CD4-positive, alpha-beta T cell treated with Interferon gamma for 1 hour (primary cell): ENCODE data around the gene ANAPC4.
"Not testable (repeated sequence)": the region's sequence is repeated elsewhere in the genome, so short reads cannot be mapped to it uniquely, and the experiment has no call there.

ENCODE experiments used
- DNase-seq: peaks from one replicate; pipeline ENCODE4 v3.0.0-alpha.2; 2020

The ANAPC4 gene, protein sequence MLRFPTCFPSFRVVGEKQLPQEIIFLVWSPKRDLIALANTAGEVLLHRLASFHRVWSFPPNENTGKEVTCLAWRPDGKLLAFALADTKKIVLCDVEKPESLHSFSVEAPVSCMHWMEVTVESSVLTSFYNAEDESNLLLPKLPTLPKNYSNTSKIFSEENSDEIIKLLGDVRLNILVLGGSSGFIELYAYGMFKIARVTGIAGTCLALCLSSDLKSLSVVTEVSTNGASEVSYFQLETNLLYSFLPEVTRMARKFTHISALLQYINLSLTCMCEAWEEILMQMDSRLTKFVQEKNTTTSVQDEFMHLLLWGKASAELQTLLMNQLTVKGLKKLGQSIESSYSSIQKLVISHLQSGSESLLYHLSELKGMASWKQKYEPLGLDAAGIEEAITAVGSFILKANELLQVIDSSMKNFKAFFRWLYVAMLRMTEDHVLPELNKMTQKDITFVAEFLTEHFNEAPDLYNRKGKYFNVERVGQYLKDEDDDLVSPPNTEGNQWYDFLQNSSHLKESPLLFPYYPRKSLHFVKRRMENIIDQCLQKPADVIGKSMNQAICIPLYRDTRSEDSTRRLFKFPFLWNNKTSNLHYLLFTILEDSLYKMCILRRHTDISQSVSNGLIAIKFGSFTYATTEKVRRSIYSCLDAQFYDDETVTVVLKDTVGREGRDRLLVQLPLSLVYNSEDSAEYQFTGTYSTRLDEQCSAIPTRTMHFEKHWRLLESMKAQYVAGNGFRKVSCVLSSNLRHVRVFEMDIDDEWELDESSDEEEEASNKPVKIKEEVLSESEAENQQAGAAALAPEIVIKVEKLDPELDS

DNA sequence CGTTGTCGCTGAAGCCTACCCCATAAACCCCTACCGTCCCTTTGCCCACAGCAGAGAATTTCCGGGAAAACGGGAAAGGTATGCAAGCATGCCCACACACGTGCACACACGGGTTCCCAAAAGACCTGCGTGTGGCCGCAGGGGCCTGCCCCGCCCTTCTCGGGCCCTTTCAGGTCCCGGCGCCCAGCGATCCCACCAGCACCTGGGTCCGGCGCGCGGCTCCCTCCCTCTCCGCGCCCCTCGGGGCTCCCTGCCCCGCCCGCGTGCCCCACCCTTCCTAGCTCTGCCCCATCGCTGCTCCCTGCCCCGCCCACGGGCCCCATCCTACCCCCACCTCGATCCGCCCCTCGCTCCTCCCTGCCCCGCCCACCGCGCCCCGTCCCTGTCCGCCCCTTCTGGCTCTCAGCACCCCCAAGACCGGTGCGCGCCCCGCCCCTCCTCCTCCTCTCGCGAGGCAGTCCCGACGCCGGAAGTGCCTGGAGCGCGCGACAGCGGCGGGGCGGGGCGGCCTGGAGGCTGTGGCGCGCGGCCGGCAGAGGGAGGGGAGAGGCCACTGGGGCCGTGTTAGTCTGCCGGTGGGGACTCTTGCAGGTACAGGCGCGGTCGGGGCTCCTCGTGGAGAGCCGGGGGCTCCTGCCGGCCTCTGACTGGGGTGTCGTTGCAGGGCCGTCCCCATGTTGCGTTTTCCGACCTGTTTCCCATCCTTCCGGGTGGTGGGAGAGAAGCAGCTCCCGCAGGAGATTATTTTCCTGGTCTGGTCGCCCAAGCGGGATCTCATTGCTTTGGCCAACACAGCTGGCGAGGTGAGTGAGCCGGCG, at the start of gene ANAPC4:
Gene ANAPC4 (plus strand): TSS at position 510 of the 818 bp plus-strand sequence. CDS start 165 bp downstream, at position 675.
- DNase-seq, result peak; percentile 96

DNA sequence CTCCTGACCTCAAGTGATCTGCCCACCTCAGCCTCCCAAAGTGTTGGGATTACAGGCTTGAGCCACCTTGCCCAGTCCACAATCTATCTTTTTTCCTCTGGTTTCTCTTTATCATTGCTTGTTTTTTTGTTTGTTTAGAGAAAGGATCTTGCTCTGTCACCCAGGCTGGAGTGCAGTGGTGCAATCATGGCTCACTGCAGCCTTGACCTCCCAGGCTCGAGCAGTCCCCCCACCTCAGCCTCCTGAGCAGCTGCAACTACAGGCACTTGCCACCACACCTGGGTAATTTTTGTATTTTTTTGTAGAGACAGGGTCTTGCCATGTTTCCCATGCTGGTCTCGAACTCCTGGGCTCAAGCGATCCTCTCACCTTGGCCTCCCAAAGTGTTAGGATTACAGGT, 48.6 kb upstream of the ANAPC4 start:
- DNase-seq, result not testable (repeated sequence)

DNA sequence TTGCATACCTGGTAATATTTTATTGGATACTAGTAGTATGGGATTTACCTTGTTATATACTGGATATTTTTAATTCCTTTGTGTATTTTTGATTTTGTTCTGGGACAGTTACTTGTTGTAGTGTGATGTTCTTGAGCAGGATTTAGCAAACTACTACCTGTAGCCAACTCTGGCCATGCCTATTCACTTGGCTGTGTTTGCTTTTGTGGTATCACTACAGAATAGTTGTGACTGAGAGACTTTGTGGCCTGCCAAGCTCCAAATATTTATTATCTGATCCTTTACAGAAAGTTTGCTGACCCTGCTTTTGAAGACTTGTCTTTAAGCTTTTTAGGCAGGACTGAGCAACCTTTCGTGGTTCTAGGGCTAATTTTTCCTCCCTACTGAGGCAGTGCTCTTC, 46.7 kb upstream of the ANAPC4 start:
- no peak for DNase-seq

DNA sequence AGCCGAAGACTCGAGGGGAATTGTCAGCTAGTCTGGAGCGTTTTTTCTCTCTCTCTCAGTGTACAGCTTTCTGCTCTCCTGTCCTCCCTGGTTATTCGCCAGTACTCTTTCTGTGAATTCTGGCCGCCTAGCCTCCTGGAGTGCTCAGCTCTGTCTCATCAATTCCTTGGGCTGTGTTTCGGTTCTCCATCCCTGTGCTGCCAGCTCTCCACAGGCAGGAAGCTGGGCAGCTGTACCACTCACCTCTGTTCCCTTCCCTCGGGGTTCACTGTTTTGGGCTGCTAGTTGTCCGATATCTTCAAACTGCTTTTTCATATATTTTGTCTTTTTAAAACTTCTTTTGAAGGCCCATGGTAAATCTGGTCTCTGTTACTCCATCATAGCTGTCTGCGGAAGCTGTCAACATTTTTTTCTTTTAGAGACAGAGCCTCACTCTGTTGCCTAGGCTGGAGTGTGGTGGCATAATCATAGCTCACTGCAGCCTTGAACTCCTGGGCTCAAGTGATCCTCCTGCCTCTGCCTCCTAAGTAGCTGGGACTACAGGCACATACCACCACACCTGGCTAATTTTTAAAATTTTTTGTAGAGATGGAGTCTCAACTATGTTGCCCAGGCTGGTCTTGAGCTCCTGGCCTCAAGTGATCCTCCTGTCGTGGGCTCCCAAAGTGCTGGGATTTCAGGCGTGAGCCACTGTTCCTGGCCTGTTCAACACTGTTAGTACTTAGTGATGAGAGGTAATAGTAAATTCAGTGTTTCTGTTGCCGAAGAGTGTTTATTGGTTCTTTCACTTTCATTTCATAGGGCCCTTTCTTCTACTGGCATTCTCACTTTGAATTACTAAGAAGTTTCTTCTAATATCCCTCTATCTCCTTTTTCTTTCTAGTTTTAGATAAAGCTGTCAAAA, 45.9 kb upstream of the ANAPC4 start:
- DNase-seq, result no peak

DNA sequence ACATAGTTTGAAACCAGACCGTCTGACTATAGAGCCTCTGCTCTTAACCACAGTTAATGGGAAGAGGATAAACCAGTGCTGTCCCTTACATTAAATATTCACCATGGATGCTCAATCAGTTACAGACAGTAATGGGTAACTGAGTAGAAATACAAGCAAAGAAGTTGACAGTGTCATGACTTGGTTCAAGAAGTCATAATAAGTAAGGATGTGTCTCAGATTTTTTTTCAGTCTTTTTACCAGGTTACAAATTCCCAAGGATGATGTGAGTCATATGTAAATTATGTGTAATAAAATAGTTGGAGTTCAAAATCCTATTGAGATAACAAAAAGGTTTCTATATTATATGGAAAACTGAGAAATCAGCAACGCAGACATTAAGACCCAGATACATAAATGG, 33.4 kb upstream of the ANAPC4 start:
- no peak for DNase-seq

DNA sequence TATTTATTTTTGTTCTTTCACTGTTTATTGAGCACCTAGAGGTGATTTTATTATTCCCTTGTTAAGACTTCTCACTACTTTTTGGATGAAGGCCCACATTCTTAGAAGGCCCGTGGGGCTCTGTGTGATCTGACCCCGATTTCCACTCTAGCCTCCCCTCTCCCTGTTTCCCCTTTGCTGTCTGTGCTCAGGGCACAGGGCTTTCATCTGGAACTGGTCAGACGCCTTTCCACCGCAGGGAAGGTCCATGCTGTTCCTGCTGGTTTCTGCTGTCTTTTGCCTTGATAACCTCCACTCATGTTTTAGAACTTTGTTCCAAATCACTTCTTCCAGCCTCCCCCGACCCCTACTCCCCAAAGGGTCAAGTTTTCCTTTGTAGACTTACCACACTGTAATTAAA, 31.3 kb upstream of the ANAPC4 start:
- DNase-seq, result no peak

DNA sequence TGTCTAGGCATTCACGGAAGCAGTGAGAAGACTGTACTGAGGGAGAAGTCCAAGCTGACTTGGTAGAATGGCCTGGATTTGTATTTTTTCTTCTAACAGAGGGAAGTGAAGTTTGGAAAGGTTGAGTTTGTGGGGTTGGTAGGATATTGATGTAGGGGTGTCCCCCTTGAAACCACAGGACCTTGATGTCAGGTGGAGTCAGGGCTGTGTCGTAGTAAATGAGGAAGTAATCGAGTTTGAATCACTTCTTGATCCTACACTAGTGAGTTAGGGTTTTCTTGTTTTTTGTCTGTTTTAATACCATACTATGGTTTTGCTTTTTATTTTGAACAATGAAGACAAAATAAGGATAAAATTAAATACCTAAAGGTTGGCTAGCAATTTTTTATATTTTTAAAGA, 30.1 kb upstream of the ANAPC4 start:
- DNase-seq, result no peak

DNA sequence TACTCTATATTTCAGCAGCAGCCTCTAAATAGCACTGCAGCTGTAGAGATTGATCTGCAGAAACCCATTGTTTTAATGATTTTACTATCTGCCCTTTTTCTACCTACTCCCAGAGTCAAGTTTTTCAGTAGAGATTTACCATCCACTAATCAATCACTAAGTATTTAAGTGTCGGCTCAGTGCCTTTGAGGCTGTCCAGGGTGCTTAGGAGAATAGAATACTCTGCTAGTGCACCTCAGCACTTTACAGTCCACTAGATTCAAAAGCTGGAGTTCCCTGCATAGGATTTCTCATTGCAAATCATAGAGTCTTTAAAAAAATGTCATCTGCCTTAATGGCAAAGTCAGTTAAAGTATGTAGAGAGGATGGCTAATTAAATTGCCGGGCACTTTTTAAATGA, 29.6 kb upstream of the ANAPC4 start:
- DNase-seq, result no peak

DNA sequence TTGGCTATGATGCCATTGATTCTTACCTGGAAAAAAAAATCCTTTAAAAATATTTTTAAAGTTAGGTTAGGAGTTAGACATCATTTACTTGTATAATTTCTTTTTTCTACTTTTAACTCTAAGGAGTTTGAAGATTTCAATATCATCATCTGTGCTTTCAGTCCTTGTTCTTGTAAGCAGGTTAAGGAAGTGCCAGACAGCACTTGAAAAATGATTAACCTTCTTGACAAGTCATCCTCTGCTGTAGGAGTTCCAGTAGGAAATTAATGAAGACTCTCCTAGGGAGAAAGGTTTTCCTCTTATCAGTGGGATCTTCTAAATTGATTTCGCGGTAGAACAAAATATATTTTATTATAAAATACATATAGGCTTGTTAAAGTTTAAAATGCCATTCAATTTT, 29.1 kb upstream of the ANAPC4 start:
- DNase-seq, result no peak

DNA sequence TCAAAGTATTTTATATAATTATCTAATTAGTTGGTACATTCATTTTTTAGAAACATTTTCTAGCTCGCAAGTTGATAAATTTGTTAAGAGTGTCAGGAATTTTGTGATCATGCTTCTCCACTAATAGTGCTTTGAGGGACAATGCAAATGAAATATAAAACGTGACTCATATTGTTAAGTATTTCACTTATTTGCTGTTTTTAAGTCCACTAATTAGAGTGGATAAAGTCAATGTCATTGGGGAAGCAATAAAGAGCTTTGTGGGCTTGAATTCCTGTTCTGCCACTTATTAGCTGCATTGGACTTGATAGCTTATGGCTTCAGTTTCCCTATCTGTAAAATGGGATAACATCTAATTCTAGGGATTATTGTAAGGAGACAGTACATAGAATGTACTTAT, 26.5 kb upstream of the ANAPC4 start:
- no peak for DNase-seq

DNA sequence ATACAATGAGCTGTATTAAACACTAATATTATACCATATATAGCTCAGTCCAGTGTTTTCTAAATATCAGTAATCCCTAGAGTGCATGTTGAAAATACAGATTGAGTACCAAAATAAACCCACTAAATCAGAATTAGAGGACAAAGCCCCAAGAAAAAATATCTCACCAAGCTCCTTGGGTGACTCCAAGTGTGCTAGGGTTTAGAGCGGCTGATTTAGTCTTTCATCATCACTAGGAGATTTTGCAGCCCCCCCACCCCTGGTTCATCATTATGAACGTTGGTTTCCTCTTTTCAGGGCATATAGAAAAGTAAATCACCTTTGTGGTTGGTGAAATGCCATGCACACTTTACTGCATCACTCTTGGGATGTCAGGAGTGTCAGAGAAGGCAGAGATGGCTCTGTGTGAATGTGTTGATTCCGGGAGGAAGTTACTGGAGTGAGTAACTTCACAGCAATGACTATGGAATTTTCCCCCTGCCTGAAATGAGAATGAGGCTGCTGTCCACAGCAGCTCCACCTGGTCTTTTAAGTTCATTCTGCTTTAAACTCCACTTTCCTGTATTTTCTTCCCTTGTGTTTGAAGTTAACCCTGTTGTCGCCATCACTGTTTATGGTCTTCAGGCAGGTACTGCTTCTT, 25.2 kb upstream of the ANAPC4 start:
- no peak for DNase-seq

DNA sequence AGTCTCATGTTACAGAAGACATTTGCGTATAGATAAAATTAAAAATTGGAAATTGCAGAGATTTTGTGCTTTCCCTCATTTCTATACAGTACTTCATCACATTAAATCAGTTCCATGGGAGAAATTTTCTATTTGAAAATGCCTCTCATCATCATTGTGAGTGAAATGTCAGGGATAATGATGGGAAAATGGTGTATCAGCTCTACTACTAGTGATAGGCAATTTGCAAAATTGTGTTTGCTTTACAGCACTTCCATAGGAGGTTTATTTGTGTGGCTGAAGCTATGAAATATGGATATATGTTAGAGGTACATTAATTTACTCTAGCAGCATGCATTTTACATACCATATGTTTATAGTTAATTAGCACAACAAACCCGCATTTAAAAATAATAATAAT, 21.0 kb upstream of the ANAPC4 start:
- DNase-seq, result no peak

DNA sequence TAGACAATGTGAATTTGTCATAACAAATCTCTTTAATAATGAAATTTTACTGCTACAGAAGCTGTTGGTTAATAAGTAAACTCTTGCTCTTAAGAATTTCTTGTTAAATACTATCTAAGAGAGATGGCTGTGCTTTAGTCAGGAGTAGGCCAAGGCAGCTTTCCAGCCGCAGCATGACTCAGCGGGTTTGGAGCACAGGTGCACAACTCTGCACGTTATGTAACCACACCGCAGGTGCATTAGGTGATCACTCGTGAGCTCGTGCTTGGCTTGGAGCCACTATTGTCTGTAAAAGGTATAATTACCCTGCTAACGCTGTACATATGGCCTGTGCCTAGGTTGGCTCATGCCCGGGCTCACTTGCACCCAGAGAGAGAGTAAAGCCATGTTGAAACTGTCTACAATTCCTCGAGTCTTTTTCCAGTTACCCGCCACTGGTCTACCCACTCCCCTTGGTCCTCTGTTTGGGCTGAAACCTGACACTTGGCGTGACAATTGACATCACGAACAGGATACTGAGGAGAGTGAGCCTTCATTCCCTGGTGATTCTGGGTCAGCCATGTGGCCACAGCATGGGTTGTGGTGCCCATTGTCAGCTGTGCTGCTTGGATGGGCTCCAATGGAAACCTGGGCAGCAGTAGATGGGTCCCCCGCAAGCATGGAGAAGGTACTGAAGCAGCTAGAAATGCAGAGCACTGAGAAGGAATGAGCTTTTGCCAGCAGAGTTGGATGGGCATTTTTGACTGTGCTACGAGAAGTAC, 18.4 kb upstream of the ANAPC4 start:
- no peak for DNase-seq

DNA sequence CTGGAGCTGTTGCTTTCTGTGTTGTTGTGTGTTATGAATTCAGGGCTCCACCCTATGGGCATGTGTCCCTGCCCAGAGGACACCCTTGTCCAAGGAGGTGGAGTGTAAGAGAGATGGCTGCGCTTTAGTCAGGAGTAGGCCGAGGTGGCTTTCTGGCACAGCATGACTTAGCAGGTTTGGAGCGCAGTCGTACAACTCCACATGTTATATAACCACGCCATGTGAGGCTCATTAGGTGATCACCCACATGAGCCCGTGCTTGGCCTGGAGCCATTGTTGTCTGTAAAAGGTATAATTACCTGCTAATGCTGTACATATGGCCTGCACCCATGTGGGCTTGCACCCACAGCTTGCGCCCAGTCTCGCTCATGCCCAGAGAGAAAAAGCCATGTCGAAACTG, 15.8 kb upstream of the ANAPC4 start:
- no peak for DNase-seq

DNA sequence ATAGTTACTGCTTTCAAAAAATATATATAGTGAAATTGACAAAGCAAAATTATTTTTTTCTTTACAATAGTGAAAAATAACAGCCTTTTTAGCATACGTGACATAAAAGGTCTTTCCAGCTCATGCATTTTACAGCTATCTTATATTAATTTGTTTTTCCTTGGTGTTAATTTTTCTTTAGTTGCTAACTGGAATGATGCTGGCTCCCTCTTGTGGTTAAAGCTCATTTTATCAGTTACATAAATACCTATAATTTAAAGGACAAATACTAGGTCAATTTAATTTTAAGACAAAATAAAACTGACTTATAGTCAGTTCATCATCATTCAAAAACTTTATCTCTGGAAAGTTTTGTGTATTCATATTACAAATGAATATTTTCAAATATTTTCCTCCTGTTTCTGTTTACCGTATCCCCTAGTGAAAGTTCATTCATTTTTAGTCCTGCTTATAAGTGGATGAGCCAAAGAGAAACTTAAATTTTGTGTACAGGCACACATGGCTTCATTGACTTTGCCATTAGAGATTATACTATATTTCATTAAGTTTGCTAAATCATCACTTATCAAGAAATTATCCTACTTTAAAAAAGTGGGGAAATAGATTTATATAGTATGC, 9.9 kb upstream of the ANAPC4 start:
- DNase-seq, result no peak

DNA sequence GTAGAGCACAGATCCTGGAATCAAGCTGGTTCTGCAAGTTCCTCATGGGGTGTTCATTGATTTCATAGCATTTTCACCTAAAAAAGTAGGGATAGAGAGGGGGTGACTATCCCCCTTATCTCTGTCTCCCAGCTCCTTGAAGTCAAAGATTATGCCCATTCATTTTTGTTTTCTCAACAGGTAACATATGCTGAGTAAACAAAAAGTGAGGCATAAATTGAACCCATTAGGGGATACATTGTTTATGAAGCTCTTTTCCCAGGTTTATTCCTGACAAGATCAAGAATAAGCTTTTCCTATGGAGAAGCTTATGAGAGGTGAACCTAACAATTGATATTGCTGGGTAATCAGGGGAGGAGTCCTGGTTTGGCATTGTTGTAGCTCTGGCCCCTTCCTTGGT, 9.2 kb upstream of the ANAPC4 start:
- DNase-seq, result no peak

DNA sequence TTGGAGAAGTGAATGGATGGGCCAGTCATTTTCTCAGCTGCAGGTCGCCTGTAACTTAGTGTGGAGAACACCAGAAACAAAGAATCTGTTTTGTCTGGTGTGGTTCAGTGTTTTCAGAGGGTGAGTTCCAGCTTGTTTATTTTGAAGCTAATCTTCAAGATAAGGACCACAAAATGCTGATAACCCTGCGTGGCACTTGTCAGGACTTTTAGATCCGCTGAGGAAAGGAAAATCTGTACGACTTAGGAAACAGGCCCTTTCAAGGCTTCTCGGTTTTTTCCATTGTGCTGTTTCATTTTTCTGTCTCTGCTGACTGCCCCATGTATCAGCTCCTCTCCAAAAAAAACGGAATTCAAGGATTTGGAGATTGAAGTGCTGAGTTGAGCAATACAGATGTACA, 8.7 kb upstream of the ANAPC4 start:
- DNase-seq, result no peak

DNA sequence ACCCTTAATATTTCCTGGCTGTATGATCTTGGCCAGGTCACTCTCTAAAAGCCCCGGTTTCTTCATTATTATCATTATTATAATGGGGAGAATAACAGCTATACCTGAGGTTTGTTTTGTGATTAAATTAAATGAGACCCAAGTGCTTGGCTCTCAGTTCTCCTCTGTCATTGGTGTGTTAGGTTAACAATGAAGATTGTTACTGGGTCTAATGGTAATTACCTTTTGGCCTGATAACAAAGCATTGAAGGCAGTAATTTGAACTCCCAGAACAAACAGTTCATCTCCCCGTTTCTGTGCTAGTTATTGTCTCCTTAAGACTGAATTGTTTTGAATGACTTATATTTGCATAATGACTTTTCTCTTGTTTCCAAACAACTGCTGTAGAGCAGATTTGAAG, 6.8 kb upstream of the ANAPC4 start:
- DNase-seq, result no peak

DNA sequence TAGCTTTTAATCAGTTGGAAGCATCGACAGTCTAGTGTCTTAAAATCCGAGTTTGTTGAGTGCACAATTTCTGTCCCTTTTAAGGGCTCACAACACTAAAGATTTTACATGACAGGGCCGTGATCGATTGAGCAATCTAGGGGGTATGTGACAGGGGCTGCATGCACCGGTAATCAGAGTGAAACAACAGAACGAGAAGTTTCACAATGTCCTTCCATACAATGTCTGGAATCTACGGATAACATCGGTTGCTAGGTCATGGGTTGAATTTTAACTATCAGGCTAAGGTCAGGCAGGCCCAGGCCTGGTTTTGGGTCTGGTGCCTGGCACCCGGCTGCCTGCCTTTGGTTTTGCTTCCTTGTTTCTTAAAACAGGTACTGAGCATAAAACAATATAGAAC, 4.5 kb upstream of the ANAPC4 start:
- not testable (repeated sequence) for DNase-seq
